K562 (cell line): ENCODE data around the gene PCCB. TPM values are rescaled to one million over a fixed set of nuclear protein-coding genes. Genes with fewer than 3 reads are reported as not detected.

Experiments used
- CTCF ChIP-seq, 3 experiments: IDR thresholded peaks in 2 of 3; conservative IDR thresholded peaks in 1 of 3; 2 replicates each; pipeline ENCODE4 v1.5.1; 2011 to 2012; ENCODE audit warnings: low read length in 3 of 3, mild to moderate bottlenecking in 3 of 3, control low read depth in 2 of 3, improper control_type of control experiment in 1 of 3, inconsistent platforms in 1 of 3, low read depth in 1 of 3, mixed read lengths in 1 of 3, moderate library complexity in 1 of 3; ENCODE audit not compliant: insufficient read depth in 2 of 3
- DMBX1 ChIP-seq: fragments of 250-450 bp; sonication (Bioruptor Pico); IDR thresholded peaks from 2 replicates; pipeline ENCODE4 v1.8.0; 2022; ENCODE audit warnings: inconsistent platforms, mild to moderate bottlenecking, moderate library complexity, borderline replicate concordance
- E4F1 ChIP-seq: fragments of 250-450 bp; sonication (Bioruptor Pico); IDR thresholded peaks from 2 replicates; pipeline ENCODE4 v1.5.0; 2021; ENCODE audit warnings: mild to moderate bottlenecking, borderline replicate concordance
- HNRNPH1 ChIP-seq: fragments of 200-400 bp; formaldehyde crosslinking; optimal IDR thresholded peaks from 2 replicates; pipeline ENCODE3; 2017; ENCODE audit warnings: low read depth, mild to moderate bottlenecking, low read length, moderate library complexity
- KAT2B ChIP-seq: IDR thresholded peaks from one replicate; pipeline ENCODE4 v1.6.1; 2012; ENCODE audit warnings: low read depth, mild to moderate bottlenecking, control low read depth, inconsistent platforms, low read length, moderate library complexity
- KLF16 ChIP-seq: IDR thresholded peaks from 2 replicates; pipeline ENCODE4 v1.6.1; 2016; ENCODE audit warnings: antibody characterized with exemption
- OTX1 ChIP-seq: fragments of 450-650 bp; formaldehyde crosslinking; IDR thresholded peaks from 2 replicates; pipeline ENCODE4 v1.4.0; 2022; ENCODE audit warnings: mild to moderate bottlenecking
- PHF8 ChIP-seq: fragments of 200-600 bp; sonication (generic); IDR thresholded peaks from 2 replicates; pipeline ENCODE4 v1.6.1; 2012; ENCODE audit warnings: mixed run types, mild to moderate bottlenecking, inconsistent platforms, low read length, moderate library complexity, borderline replicate concordance
- RAD21 ChIP-seq, 2 experiments: fragments of 250-450 bp in 1 of 2; fragments of 450-650 bp in 1 of 2; sonication (Bioruptor Pico) in 1 of 2; formaldehyde crosslinking in 1 of 2; IDR thresholded peaks in 1 of 2; conservative IDR thresholded peaks in 1 of 2; 2 replicates each; pipeline versions ENCODE4 v1.4.0 to v1.8.0; 2020 to 2022; ENCODE audit warnings: mild to moderate bottlenecking in 2 of 2, moderate library complexity in 1 of 2
- SP2 ChIP-seq: IDR thresholded peaks from 2 replicates; pipeline ENCODE4 v1.6.1; 2011; ENCODE audit warnings: mild to moderate bottlenecking, low read depth, low read length, moderate library complexity; ENCODE audit not compliant: poor library complexity, severe bottlenecking; ENCODE audit errors: extremely low read depth
- TOE1 ChIP-seq, 2 experiments: fragments of 450-650 bp in 1 of 2; sonication (generic) in 1 of 2; formaldehyde crosslinking in 1 of 2; IDR thresholded peaks; 2 replicates each; pipeline versions ENCODE4 v1.7.1 to v1.8.0; 2016 to 2022; ENCODE audit warnings: borderline replicate concordance in 2 of 2, mild to moderate bottlenecking in 2 of 2, antibody characterized with exemption in 1 of 2, inconsistent platforms in 1 of 2, low read depth in 1 of 2, missing genetic modification reagents in 1 of 2, moderate library complexity in 1 of 2
- ZBTB8A ChIP-seq: fragments of 450-650 bp; IDR thresholded peaks from 2 replicates; pipeline ENCODE4 v1.6.1; 2018; ENCODE audit warnings: mild to moderate bottlenecking, moderate library complexity; ENCODE audit not compliant: partially characterized antibody
- ZFP91 ChIP-seq: sonication (generic); formaldehyde crosslinking; IDR thresholded peaks from 2 replicates; pipeline ENCODE4 v1.8.0; 2022; ENCODE audit warnings: mild to moderate bottlenecking, missing genetic modification reagents
- ZNF778 ChIP-seq: fragments of 450-650 bp; formaldehyde crosslinking; IDR thresholded peaks from 2 replicates; pipeline ENCODE4 v1.4.0; 2020; ENCODE audit warnings: mild to moderate bottlenecking, moderate library complexity
- polyA plus RNA-seq, 8 experiments: library from polyadenylated mRNA; depleted of rRNA in 4 of 8; stranded (reverse) in 5 of 8; unstranded in 3 of 8; fragments of >200 nt; fragmentation: Nextera tagmentation in 2 of 8; fragmentation: Illumina TruSeq in 1 of 8; extraction: Ambion mirVana in 2 of 8; extraction: Trizol in 1 of 8; gene quantifications; 2 replicates each; pipeline versions ENCODE4 v1.2.1 to v1.2.3, GENCODE V29; 2011 to 2014; ENCODE audit warnings: inconsistent platforms in 1 of 8, missing spikeins in 1 of 8
- total RNA-seq, 7 experiments: library from RNA; depleted of rRNA in 6 of 7; stranded (reverse); fragments of >200 nt in 6 of 7; fragmentation: Illumina TruSeq in 2 of 7; extraction: Trizol in 2 of 7; gene quantifications; 2 replicates each; pipeline versions ENCODE4 v1.2.1 to v1.2.3, GENCODE V29; 2011 to 2021; ENCODE audit warnings: low replicate concordance in 1 of 7

Gene PCCB
- total and polyA plus RNA-seq, 9 of the 15 experiments (the other 6 are each of a cell fraction or from before 2014, with no cell fraction given): 69.5 to 173 (median 92.8) TPM

- TF ChIP-seq CTCF (IDR thresholded peaks at IDR 0.05 in 2 of 3, conservative IDR thresholded peaks at IDR 0.05 in 1 of 3; ENCODE audit: insufficient read depth in 2 of 3, low read depth in 1 of 3, low read length in 3 of 3) (peak; percentile 42 to 48 (median 46); a peak in 5 of 6 replicates), KAT2B (no peak), KLF16 (peak; percentile 22; the same call in 1 of the 2 replicates), PHF8 (no peak), ZBTB8A (no peak), OTX1 (CRISPR knock-in tag) (no peak), RAD21 (CRISPR knock-in tag; conservative IDR thresholded peaks at IDR 0.05 in 1 of 2, IDR thresholded peaks at IDR 0.05 in 1 of 2) (peak; percentile 43 to 49), ZNF778 (CRISPR knock-in tag) (no peak), DMBX1 (peak; percentile 84), ZFP91 (peak; percentile 14; the same call in 1 of the 2 replicates), SP2 (no peak), TOE1 (IDR thresholded peaks at IDR 0.05; ENCODE audit: borderline replicate concordance) (peak; percentile 23; the same call in 1 of the 2 replicates), TOE1 (CRISPR knock-in tag; IDR thresholded peaks at IDR 0.05; ENCODE audit: borderline replicate concordance, low read depth) (no peak), E4F1 (CRISPR knock-in tag) (no peak), HNRNPH1 (no peak)
Observed at GRCh38 chr3:136250903-136251460, 842 bp downstream of the PCCB start (continued).
